ENCODE results near the gene PTPRK.

Gene PTPRK

DNA sequence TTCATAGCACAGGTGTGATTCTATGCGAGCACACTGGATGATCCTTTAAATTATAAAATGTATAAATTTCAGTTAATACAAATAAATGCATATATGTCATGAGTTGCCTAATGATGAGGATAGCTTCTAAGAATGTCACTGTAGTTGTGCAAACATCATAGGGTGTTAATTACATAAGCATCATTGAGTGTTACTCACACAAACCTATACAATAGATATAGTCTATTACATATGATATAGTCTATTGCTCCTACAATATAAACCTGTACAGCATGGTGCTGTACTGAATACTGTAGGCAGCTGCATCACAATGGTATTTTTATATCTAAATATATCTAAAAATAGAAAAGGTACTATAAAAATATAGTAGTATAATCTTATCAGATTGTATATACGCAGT, 159.0 kb downstream of the PTPRK start:
- Histone ChIP-seq H3K36me3 (no peaks in the 10 kb centered on the region), H3K27me3 (no peaks in the 10 kb centered on the region), H3K4me1 (no peaks in the 10 kb centered on the region), H3K4me3 (ENCODE audit: low read depth, low read length) (no peak overlapping the region), H3K9me3 (no peaks in the 10 kb centered on the region)
- TF ChIP-seq, protein P1, sequence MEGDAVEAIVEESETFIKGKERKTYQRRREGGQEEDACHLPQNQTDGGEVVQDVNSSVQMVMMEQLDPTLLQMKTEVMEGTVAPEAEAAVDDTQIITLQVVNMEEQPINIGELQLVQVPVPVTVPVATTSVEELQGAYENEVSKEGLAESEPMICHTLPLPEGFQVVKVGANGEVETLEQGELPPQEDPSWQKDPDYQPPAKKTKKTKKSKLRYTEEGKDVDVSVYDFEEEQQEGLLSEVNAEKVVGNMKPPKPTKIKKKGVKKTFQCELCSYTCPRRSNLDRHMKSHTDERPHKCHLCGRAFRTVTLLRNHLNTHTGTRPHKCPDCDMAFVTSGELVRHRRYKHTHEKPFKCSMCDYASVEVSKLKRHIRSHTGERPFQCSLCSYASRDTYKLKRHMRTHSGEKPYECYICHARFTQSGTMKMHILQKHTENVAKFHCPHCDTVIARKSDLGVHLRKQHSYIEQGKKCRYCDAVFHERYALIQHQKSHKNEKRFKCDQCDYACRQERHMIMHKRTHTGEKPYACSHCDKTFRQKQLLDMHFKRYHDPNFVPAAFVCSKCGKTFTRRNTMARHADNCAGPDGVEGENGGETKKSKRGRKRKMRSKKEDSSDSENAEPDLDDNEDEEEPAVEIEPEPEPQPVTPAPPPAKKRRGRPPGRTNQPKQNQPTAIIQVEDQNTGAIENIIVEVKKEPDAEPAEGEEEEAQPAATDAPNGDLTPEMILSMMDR (IDR thresholded peaks at IDR 0.05; ENCODE audit: low read depth, low read length): no peak
- DNase-seq: no peak

DNA sequence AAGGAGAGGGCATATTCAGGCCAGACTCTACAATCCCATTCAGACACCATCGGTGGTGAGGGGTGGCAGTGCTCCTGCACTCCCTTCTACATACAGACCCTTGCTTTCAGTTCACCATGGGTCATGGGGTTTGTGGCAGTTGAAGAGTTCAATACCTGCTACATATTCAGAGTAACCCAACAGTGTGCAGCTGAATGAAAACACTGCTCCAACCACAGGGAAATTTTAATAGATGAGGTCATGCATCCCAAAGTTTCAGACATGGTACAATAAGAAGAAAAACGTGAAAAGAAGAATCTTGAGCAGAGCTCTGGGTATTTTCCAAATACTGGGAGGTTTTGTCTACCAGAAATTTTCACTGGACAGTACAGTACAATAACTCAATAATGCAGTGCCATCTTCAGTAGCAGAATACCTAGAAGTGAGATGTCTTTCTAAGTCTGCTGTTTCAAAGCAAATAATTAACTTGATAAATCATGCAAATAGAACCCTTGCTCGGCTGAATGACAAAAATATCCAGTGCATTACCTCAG, 162.1 kb downstream of the PTPRK start:
- Histone ChIP-seq H3K36me3 (no peaks in the 10 kb centered on the region), H3K4me3 (ENCODE audit: low read depth, low read length) (no peak overlapping the region), H3K4me1 (no peaks in the 10 kb centered on the region), H3K9me3 (no peaks in the 10 kb centered on the region), H3K27me3 (no peaks in the 10 kb centered on the region)
- TF ChIP-seq, protein P1 (IDR thresholded peaks at IDR 0.05; ENCODE audit: low read depth, low read length): no peak
- no peak for DNase-seq

DNA sequence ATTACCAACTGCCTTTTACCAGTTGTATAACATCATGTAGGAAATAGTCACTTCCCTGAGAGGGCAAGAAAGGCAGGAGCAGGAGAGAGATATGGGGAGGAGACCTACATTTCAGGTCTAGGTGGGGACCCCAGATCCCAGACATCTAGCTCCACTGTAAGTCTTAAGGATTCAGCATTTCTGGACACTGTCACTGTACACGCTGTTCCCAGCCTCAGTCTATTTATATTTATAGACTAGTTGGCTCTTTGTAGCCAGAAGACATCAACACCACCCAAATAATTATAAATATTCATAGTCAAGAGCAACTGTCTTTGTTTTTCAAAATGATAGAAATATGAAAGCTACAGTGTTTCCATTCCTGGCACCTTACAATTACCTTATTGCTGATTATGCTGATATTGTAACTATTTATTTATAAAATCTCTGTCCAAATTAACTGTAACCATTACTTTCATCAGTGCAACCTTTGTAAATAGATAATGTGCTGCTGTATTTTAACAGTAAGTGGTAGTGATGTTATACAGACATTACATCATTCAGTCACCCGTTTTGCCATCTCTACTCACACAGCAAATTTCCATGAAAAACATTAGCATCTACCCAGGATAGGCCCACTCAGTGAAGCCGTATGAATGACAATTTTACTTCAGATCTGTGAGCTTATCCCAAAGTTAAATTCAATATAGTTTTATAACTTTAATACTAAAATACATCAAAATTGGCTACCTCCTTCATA, 162.8 kb downstream of the PTPRK start:
- no peak for DNase-seq
- Histone ChIP-seq H3K9me3 (no peaks in the 10 kb centered on the region), H3K36me3 (no peaks in the 10 kb centered on the region), H3K27me3 (no peaks in the 10 kb centered on the region), H3K4me1 (no peaks in the 10 kb centered on the region), H3K4me3 (ENCODE audit: low read depth, low read length) (no peak overlapping the region)
- TF ChIP-seq, protein P1 (IDR thresholded peaks at IDR 0.05; ENCODE audit: low read depth, low read length): no peak

DNA sequence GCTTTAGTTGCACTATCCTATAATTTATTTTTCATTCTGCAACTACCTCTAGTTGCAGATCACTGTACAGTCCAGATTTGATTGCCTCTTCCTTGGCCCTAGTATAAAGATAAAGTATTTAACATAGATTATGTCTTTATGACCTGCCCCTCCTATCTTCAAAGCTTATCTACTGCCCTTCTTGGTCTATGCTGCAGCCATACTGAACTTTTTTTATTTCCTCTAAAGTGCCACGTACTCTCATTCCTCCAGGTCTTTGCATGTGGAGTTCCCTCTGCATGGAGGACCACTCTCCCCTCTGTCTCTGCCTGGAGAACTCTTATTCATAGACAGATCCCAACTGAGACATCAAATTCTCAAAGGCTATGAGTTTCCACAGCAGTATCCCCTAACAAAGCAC, 168.0 kb downstream of the PTPRK start:
- H3K27me3 ChIP-seq: no peaks in the 10 kb centered on the region
- no peaks in the 10 kb centered on the region for H3K9me3 ChIP-seq
- peaks cover 4% of the 10 kb centered on the region; the same call in 1 of the 2 replicates for H3K4me1 ChIP-seq
- TF ChIP-seq, protein P1 (IDR thresholded peaks at IDR 0.05; ENCODE audit: low read depth, low read length): no peak
- no peak for DNase-seq
- no peaks in the 10 kb centered on the region for H3K36me3 ChIP-seq
- H3K4me3 ChIP-seq (ENCODE audit: low read depth, low read length): no peak overlapping the region

DNA sequence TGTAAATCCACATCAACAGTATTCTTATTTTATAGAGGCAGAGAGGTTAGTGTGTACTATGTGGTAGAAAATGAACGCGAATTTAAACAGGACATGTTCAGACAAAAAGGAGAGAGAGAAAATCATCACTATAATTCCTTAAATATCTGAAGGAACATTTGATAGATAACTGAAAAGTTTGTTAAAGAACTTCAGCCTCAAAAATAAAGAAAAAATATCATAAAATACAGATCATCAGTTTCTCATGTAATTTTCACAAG, 169.2 kb downstream of the PTPRK start:
- no peaks in the 10 kb centered on the region for H3K9me3 ChIP-seq
- H3K27me3 ChIP-seq: no peaks in the 10 kb centered on the region
- H3K4me3 ChIP-seq (ENCODE audit: low read depth, low read length): no peak overlapping the region
- H3K4me1 ChIP-seq: peaks cover 4% of the 10 kb centered on the region; the same call in 1 of the 2 replicates
- no peak for DNase-seq
- H3K36me3 ChIP-seq: no peaks in the 10 kb centered on the region
- TF ChIP-seq, protein P1 (IDR thresholded peaks at IDR 0.05; ENCODE audit: low read depth, low read length): no peak

DNA sequence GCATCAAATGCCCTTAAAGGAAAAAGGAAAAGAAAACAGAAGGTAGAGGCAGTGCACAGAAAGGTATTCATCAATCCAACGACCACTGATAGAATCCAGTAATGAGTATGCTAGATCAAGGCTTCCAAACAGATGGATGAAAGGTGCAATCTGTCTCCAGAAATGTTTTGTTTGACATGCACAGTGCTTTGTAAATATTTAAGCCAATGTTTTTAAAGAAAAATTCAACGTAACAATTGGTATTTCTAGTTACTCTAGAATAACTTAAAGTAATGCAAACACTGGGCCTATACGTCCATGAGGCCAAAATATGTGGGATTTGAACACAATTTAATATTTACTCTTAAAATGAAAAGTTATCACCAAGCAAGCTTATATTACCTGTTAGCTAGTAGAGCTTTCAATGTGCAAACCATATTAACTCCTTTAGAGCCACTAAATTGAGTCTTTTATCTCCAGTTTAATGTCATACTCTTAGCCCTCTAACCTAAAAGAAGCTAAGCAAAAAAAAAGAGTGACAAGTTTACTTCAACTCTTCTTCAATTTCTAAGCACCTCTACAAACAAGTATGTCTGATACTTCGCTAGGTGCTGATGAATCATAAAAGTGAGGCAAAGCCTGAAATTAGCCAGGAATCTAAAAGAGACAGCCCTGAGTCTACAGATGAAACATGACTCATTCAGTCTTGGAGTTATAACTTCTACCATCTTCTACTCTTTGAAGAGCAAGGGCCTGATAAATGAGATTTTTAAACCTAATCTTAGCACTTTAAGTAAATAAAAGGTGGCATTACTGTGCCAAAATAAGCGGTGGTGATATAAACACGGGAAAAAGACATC, 169.8 kb downstream of the PTPRK start:
- Histone ChIP-seq H3K4me1 (peaks cover 4% of the 10 kb centered on the region), H3K9me3 (no peaks in the 10 kb centered on the region), H3K36me3 (no peaks in the 10 kb centered on the region), H3K4me3 (ENCODE audit: low read depth, low read length) (no peak overlapping the region), H3K27me3 (no peaks in the 10 kb centered on the region)
- DNase-seq: no peak
- TF ChIP-seq, protein P1 (IDR thresholded peaks at IDR 0.05; ENCODE audit: low read depth, low read length): no peak

All from BE2C (cell line).